Thyroid gland (tissue), 4 donors: ENCODE measurements around the gene SND1. TPM values are rescaled to one million over a fixed set of nuclear protein-coding genes. Genes with fewer than 3 reads are reported as not detected.

Source experiments
- DNase-seq, 2 donors: peaks; one replicate each; pipeline ENCODE4 v3.0.0-alpha.2; 2019
- H3K27ac ChIP-seq, 3 donors: fragments of 200-600 bp; sonication (generic); 1 replicate in 2 of 3; 2 replicates in 1 of 3; pipeline ENCODE4 v1.5.1; 2016 to 2019; ENCODE audit warnings: mild to moderate bottlenecking in 1 of 3, moderate library complexity in 1 of 3
- H3K27me3 ChIP-seq: fragments of 200-600 bp; sonication (generic); one replicate; pipeline ENCODE4 v1.5.1; 2019
- H3K36me3 ChIP-seq, 2 donors: fragments of 200-600 bp; sonication (generic); one replicate each; pipeline ENCODE4 v1.5.1; 2016 to 2019
- H3K4me1 ChIP-seq, 2 donors: fragments of 200-600 bp; sonication (generic); one replicate each; pipeline ENCODE4 v1.5.1; 2017 to 2019
- H3K4me3 ChIP-seq, 3 donors: fragments of 200-600 bp; sonication (generic); replicated peaks in 1 of 3; 1 replicate in 2 of 3; 2 replicates in 1 of 3; pipeline ENCODE4 v1.5.1; 2016; ENCODE audit warnings: mild to moderate bottlenecking in 1 of 3
- H3K9me3 ChIP-seq: fragments of 200-600 bp; sonication (generic); one replicate; pipeline ENCODE4 v1.5.1; 2017
- POLR2A ChIP-seq, 2 donors: fragments of 450-650 bp; IDR thresholded peaks; one replicate each; pipeline ENCODE4 v1.6.1; 2017; ENCODE audit warnings: antibody characterized with exemption in 2 of 2, mild to moderate bottlenecking in 2 of 2, moderate library complexity in 1 of 2
- WGBS, 2 donors: methylation state at CpG; one replicate each; pipeline ENCODE4 v1.1.5; 2017; 5-methylcytosine and 5-hydroxymethylcytosine counted together
- intact Hi-C: fragments of 100-400 bp; cut with DNase I; formaldehyde crosslinking; loops from one replicate; pipeline ENCODE4 v1.15.1; 2023
- total RNA-seq, 4 donors: library from RNA; depleted of rRNA; stranded (reverse); fragments of >200 nt; gene quantifications; one replicate each; pipeline ENCODE4 v1.2.3, GENCODE V29; 2016
- TF ChIP-seq, protein P1 (sequence below), 6 experiments: fragments of 200-600 bp in 3 of 6; fragments of 450-650 bp in 3 of 6; sonication (generic) in 3 of 6; IDR thresholded peaks; one replicate each; pipeline ENCODE4 v1.5.1; 2016 to 2019; ENCODE audit warnings: antibody characterized with exemption in 6 of 6, mild to moderate bottlenecking in 2 of 6, inconsistent platforms in 1 of 6, moderate library complexity in 1 of 6

The SND1 gene
- total RNA-seq, 4 donors from 2014 or later: 126 to 167 (median 144) TPM

GRCh38 chr7:127652333-127653248 is 597 bp downstream of the SND1 start:
- no peak for TF ChIP-seq POLR2A (IDR thresholded peaks at IDR 0.05)
- TF ChIP-seq, protein P1, sequence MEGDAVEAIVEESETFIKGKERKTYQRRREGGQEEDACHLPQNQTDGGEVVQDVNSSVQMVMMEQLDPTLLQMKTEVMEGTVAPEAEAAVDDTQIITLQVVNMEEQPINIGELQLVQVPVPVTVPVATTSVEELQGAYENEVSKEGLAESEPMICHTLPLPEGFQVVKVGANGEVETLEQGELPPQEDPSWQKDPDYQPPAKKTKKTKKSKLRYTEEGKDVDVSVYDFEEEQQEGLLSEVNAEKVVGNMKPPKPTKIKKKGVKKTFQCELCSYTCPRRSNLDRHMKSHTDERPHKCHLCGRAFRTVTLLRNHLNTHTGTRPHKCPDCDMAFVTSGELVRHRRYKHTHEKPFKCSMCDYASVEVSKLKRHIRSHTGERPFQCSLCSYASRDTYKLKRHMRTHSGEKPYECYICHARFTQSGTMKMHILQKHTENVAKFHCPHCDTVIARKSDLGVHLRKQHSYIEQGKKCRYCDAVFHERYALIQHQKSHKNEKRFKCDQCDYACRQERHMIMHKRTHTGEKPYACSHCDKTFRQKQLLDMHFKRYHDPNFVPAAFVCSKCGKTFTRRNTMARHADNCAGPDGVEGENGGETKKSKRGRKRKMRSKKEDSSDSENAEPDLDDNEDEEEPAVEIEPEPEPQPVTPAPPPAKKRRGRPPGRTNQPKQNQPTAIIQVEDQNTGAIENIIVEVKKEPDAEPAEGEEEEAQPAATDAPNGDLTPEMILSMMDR (IDR thresholded peaks at IDR 0.05): no peak
- Histone ChIP-seq H3K4me1 (peaks cover 21 to 36% of the 10 kb centered on the region in 2 donors), H3K36me3 (no peaks in the 10 kb centered on the region), H3K9me3 (no peaks in the 10 kb centered on the region), H3K27ac (peak overlapping the region in 2 of 3 donors; percentile 44 to 55), H3K4me3 (peak overlapping the region; percentile 63 to 92 (median 80)), H3K27me3 (no peaks in the 10 kb centered on the region)
- intact Hi-C loops: loop anchor here (5.0 kb wide), 1 partner anchor 65 kb away; the partner anchor contains the start of genes ARF5 and GCC1
- no peak for DNase-seq
- WGBS, 2 donors: 2 to 3% methylated on average over 37 of the region's 38 CpGs

GRCh38 chr7:127653396-127653795 is 1.4 kb downstream of the SND1 start:
- TF ChIP-seq, protein P1 (IDR thresholded peaks at IDR 0.05): no peak
- TF ChIP-seq POLR2A (IDR thresholded peaks at IDR 0.05): no peak
- Histone ChIP-seq H3K9me3 (no peaks in the 10 kb centered on the region), H3K36me3 (no peaks in the 10 kb centered on the region), H3K27me3 (no peaks in the 10 kb centered on the region), H3K4me3 (no peak overlapping the region), H3K27ac (no peak overlapping the region), H3K4me1 (peaks cover 21 to 36% of the 10 kb centered on the region in 2 donors)
- intact Hi-C loops: loop anchor here (5.0 kb wide), 1 partner anchor 66 kb away; the partner anchor contains the start of genes ARF5 and GCC1
- 92 to 96% methylated on average over 4 of the region's 4 CpGs for WGBS, 2 donors
- no peak for DNase-seq

DNA sequence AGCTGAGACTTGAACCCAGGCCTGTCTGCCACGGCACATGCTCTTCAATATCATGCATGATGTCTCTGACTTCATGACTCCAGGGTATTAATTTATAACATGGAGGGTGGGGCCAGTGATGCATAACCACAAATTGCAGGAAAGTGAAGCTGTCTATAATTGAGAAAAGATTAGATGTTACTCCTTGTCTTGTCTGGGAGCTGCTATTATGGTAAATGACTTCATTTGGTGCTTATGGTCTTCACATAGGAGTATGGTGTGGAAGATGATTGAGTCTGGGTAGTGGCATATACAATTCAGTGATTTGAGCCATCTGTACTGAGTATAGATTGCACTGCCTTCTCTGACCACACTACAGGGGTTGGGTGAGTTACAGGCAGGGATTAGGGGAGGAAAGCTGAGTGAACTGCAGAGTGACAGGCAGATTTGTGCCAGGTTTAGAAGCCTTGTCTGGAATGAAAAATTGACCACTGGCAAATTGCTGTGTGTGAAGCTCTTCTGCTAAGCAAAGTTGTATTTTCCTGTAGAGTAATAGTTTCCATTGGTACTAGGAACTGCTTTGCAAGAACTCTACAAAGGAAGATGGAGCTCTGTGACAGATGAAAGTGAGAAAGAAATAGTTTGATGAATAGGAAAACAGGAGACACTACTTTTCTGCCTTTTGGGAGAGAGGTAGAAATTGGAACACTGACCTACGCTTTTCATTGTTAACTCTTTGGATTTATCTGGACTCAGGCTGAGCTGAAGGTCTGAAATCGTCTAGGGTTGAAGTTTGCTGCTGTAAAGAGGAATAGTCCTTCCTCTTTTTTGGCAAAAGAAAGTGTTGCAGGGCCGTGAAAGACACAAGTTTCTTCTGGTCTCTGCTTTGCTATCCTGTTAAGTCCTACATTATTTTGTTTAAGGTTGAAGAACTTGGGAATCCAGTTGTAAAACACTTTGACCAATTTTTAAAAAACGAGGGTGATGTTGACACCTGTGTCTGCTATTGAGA is 2.7 kb downstream of the SND1 start:
- no peak for DNase-seq
- no peaks in the 10 kb centered on the region for H3K36me3 ChIP-seq
- H3K9me3 ChIP-seq: no peaks in the 10 kb centered on the region
- WGBS, 2 donors: 70 to 74% methylated on average over 5 of the region's 5 CpGs
- intact Hi-C loops: loop anchor here (5.0 kb wide), 1 partner anchor 67 kb away; the partner anchor contains the start of genes ARF5 and GCC1
- TF ChIP-seq, protein P1 (IDR thresholded peaks at IDR 0.05): no peak
- TF ChIP-seq POLR2A (IDR thresholded peaks at IDR 0.05): no peak
- peaks cover 21 to 36% of the 10 kb centered on the region in 2 donors for H3K4me1 ChIP-seq
- no peak overlapping the region for H3K27ac ChIP-seq
- no peaks in the 10 kb centered on the region for H3K27me3 ChIP-seq
- no peak overlapping the region for H3K4me3 ChIP-seq

GRCh38 chr7:127655720-127656119 is 3.7 kb downstream of the SND1 start:
- no peak for DNase-seq
- Histone ChIP-seq H3K4me1 (peaks cover 23 to 45% of the 10 kb centered on the region in 2 donors), H3K4me3 (no peak overlapping the region), H3K9me3 (no peaks in the 10 kb centered on the region), H3K27ac (no peak overlapping the region), H3K36me3 (no peaks in the 10 kb centered on the region), H3K27me3 (no peaks in the 10 kb centered on the region)
- intact Hi-C loops: no loop called here
- TF ChIP-seq, protein P1 (IDR thresholded peaks at IDR 0.05): no peak
- TF ChIP-seq POLR2A (IDR thresholded peaks at IDR 0.05): no peak
- WGBS, 2 donors: 81 to 90% methylated on average over 2 of the region's 2 CpGs
